Mesangial cell (primary cell): Measurements from ENCODE around the gene KRTAP9-8. TPM values are rescaled to one million over a fixed set of nuclear protein-coding genes. Genes with fewer than 3 reads are reported as not detected.

ENCODE experiments used
- total RNA-seq: library from RNA; depleted of rRNA; stranded (reverse); fragments of >200 nt; gene quantifications from 2 replicates; pipeline ENCODE4 v1.2.3, GENCODE V29; 2015

The KRTAP9-8 gene
- total RNA-seq, result not detected in 2 replicates

GRCh38 chr17:41237949-41238437 is at the start of gene KRTAP9-8:
Gene KRTAP9-8, plus strand, starts transcription at chr17:41237999. Its CDS starts 53 bp downstream, at chr17:41238052.

GRCh38 chr17:41189837-41190318 is 47.9 kb upstream of the KRTAP9-8 start, which contains the start of gene KRTAP9-1:
Gene KRTAP9-1, plus strand, starts transcription at chr17:41189887. Its CDS starts 0 bp downstream, at chr17:41189887.

GRCh38 chr17:41226598-41227095 is 11.2 kb upstream of the KRTAP9-8 start, which contains the start of gene KRTAP9-2:
Gene KRTAP9-2, plus strand, starts transcription at chr17:41226648. Its CDS starts 7 bp downstream, at chr17:41226655.

GRCh38 chr17:41232399-41233105 is 5.2 kb upstream of the KRTAP9-8 start, which contains the start of gene KRTAP9-3:
Gene KRTAP9-3, plus strand, starts transcription at chr17:41232449. Its CDS starts 53 bp downstream, at chr17:41232502.

GRCh38 chr17:41249637-41250240 is 11.9 kb downstream of the KRTAP9-8 start, which contains the start of gene KRTAP9-4:
Gene KRTAP9-4, plus strand, starts transcription at chr17:41249687. Its CDS starts 34 bp downstream, at chr17:41249721.

GRCh38 chr17:41255381-41256290 is 17.8 kb downstream of the KRTAP9-8 start, which contains the start of gene KRTAP9-9:
Gene KRTAP9-9, plus strand, starts transcription at chr17:41255384.

GRCh38 chr17:41265078-41265477 is 27.3 kb downstream of the KRTAP9-8 start, which contains the start of gene KRTAP9-6:
Gene KRTAP9-6, plus strand, starts transcription at chr17:41265378. Its CDS starts 0 bp downstream, at chr17:41265378.

GRCh38 chr17:41275648-41276190 is 37.9 kb downstream of the KRTAP9-8 start, which contains the start of gene KRTAP9-7:
Gene KRTAP9-7, plus strand, starts transcription at chr17:41275698. Its CDS starts 0 bp downstream, at chr17:41275698.

Other genes starting within 250 kb of the KRTAP9-8 start
- not detected in 2 replicates for gene KRTAP3-3, start 243.8 kb upstream of the KRTAP9-8 start, total RNA-seq
- gene KRTAP3-2, start 238.1 kb upstream of the KRTAP9-8 start, total RNA-seq, result not detected in 2 replicates
- not detected in 2 replicates for gene KRTAP3-1, start 228.9 kb upstream of the KRTAP9-8 start, total RNA-seq
- not detected in 2 replicates for gene KRTAP1-5, start 210.8 kb upstream of the KRTAP9-8 start, total RNA-seq
- not detected in 2 replicates for gene KRTAP1-4, start 207.8 kb upstream of the KRTAP9-8 start, total RNA-seq
- gene KRTAP1-3, start 203.1 kb upstream of the KRTAP9-8 start, total RNA-seq, result not detected in 2 replicates
- gene KRTAP1-1, start 196.5 kb upstream of the KRTAP9-8 start, total RNA-seq, result not detected in 2 replicates
- not detected in 2 replicates for gene KRTAP2-1, start 190.7 kb upstream of the KRTAP9-8 start, total RNA-seq
- not detected in 2 replicates for gene KRTAP2-2, start 182.8 kb upstream of the KRTAP9-8 start, total RNA-seq
- gene KRTAP2-3, start 177.9 kb upstream of the KRTAP9-8 start, total RNA-seq, result 0.13 and 2.6 TPM in 2 replicates
- gene KRTAP2-4, start 172.1 kb upstream of the KRTAP9-8 start, total RNA-seq, result not detected in 2 replicates
- not detected in 2 replicates for gene KRTAP4-7, start 153.8 kb upstream of the KRTAP9-8 start, total RNA-seq
- not detected in 2 replicates for gene KRTAP4-8, start 139.9 kb upstream of the KRTAP9-8 start, total RNA-seq
- gene KRTAP4-16, start 135.8 kb upstream of the KRTAP9-8 start, total RNA-seq, result not detected in 2 replicates
- gene KRTAP4-9, start 132.6 kb upstream of the KRTAP9-8 start, total RNA-seq, result not detected in 2 replicates
- gene KRTAP4-11, start 119.6 kb upstream of the KRTAP9-8 start, total RNA-seq, result not detected in 2 replicates
- not detected in 2 replicates for gene KRTAP4-12, start 113.8 kb upstream of the KRTAP9-8 start, total RNA-seq
- not detected in 2 replicates for gene KRTAP4-6, start 97.5 kb upstream of the KRTAP9-8 start, total RNA-seq
- not detected in 2 replicates for gene KRTAP4-5, start 88.2 kb upstream of the KRTAP9-8 start, total RNA-seq
- gene KRTAP4-4, start 77.3 kb upstream of the KRTAP9-8 start, total RNA-seq, result not detected in 2 replicates
- not detected in 2 replicates for gene KRTAP4-3, start 69.8 kb upstream of the KRTAP9-8 start, total RNA-seq
- not detected in 2 replicates for gene KRTAP4-2, start 59.8 kb upstream of the KRTAP9-8 start, total RNA-seq
- not detected in 2 replicates for gene KRTAP4-1, start 53.1 kb upstream of the KRTAP9-8 start, total RNA-seq
- not detected in 2 replicates for gene KRTAP9-1, start 48.1 kb upstream of the KRTAP9-8 start, total RNA-seq
- not detected in 2 replicates for gene KRTAP9-2, start 11.4 kb upstream of the KRTAP9-8 start, total RNA-seq
- gene KRTAP9-3, start 5.5 kb upstream of the KRTAP9-8 start, total RNA-seq, result not detected in 2 replicates
- not detected in 2 replicates for gene KRTAP9-4, start 11.7 kb downstream of the KRTAP9-8 start, total RNA-seq
- gene KRTAP9-9, start 17.4 kb downstream of the KRTAP9-8 start, total RNA-seq, result not detected in 2 replicates
- gene KRTAP9-6, start 27.4 kb downstream of the KRTAP9-8 start, total RNA-seq, result not detected in 2 replicates
- gene KRTAP9-7, start 37.7 kb downstream of the KRTAP9-8 start, total RNA-seq, result not detected in 2 replicates
- gene KRTAP29-1, start 64.9 kb downstream of the KRTAP9-8 start, total RNA-seq, result not detected in 2 replicates
- gene KRTAP16-1, start 71.3 kb downstream of the KRTAP9-8 start, total RNA-seq, result not detected in 2 replicates
- 0.33 and 0.63 TPM in 2 replicates for gene KRTAP17-1, start 77.7 kb downstream of the KRTAP9-8 start, total RNA-seq
- not detected in 2 replicates for gene KRT33A, start 112.8 kb downstream of the KRTAP9-8 start, total RNA-seq
- not detected in 2 replicates for gene KRT33B, start 131.8 kb downstream of the KRTAP9-8 start, total RNA-seq
- 0.13 and 2.9 TPM in 2 replicates for gene KRT34, start 144.3 kb downstream of the KRTAP9-8 start, total RNA-seq
- 0.13 TPM in 1 of 2 replicates, not detected in the other for gene KRT31, start 159.6 kb downstream of the KRTAP9-8 start, total RNA-seq
- not detected in 2 replicates for gene KRT37, start 186.6 kb downstream of the KRTAP9-8 start, total RNA-seq
- gene KRT38, start 203.0 kb downstream of the KRTAP9-8 start, total RNA-seq, result not detected in 2 replicates
- not detected in 2 replicates for gene KRT32, start 229.4 kb downstream of the KRTAP9-8 start, total RNA-seq
- not detected in 2 replicates for gene KRT35, start 243.2 kb downstream of the KRTAP9-8 start, total RNA-seq